ENCODE measurements around the gene PDGFD. TPM values are rescaled to one million over a fixed set of nuclear protein-coding genes. Genes with fewer than 3 reads are reported as not detected.

The PDGFD gene
- total and polyA plus RNA-seq, 2 experiments from 2014 or later, result 1.9 to 4.5 TPM

DNA sequence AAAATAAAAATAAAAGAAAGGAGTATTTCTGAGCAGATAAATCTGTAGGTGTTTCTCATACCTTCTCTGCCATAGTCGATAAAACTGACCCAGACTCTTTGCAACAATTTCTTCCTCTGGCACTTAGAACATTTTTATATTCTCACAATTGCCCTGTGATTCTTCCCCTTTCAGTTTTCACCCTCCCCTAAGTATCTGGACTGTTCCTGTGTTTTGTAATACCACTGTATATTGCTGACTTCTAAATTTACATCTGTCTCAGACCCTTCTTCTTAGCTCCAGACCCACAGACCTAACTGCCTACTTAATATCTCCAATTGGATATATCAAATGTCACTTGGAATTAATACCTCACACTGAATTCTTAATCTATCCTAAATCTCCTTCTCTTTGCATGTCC is 261.0 kb downstream of the PDGFD start (continued):
- TF ChIP-seq, protein P1, sequence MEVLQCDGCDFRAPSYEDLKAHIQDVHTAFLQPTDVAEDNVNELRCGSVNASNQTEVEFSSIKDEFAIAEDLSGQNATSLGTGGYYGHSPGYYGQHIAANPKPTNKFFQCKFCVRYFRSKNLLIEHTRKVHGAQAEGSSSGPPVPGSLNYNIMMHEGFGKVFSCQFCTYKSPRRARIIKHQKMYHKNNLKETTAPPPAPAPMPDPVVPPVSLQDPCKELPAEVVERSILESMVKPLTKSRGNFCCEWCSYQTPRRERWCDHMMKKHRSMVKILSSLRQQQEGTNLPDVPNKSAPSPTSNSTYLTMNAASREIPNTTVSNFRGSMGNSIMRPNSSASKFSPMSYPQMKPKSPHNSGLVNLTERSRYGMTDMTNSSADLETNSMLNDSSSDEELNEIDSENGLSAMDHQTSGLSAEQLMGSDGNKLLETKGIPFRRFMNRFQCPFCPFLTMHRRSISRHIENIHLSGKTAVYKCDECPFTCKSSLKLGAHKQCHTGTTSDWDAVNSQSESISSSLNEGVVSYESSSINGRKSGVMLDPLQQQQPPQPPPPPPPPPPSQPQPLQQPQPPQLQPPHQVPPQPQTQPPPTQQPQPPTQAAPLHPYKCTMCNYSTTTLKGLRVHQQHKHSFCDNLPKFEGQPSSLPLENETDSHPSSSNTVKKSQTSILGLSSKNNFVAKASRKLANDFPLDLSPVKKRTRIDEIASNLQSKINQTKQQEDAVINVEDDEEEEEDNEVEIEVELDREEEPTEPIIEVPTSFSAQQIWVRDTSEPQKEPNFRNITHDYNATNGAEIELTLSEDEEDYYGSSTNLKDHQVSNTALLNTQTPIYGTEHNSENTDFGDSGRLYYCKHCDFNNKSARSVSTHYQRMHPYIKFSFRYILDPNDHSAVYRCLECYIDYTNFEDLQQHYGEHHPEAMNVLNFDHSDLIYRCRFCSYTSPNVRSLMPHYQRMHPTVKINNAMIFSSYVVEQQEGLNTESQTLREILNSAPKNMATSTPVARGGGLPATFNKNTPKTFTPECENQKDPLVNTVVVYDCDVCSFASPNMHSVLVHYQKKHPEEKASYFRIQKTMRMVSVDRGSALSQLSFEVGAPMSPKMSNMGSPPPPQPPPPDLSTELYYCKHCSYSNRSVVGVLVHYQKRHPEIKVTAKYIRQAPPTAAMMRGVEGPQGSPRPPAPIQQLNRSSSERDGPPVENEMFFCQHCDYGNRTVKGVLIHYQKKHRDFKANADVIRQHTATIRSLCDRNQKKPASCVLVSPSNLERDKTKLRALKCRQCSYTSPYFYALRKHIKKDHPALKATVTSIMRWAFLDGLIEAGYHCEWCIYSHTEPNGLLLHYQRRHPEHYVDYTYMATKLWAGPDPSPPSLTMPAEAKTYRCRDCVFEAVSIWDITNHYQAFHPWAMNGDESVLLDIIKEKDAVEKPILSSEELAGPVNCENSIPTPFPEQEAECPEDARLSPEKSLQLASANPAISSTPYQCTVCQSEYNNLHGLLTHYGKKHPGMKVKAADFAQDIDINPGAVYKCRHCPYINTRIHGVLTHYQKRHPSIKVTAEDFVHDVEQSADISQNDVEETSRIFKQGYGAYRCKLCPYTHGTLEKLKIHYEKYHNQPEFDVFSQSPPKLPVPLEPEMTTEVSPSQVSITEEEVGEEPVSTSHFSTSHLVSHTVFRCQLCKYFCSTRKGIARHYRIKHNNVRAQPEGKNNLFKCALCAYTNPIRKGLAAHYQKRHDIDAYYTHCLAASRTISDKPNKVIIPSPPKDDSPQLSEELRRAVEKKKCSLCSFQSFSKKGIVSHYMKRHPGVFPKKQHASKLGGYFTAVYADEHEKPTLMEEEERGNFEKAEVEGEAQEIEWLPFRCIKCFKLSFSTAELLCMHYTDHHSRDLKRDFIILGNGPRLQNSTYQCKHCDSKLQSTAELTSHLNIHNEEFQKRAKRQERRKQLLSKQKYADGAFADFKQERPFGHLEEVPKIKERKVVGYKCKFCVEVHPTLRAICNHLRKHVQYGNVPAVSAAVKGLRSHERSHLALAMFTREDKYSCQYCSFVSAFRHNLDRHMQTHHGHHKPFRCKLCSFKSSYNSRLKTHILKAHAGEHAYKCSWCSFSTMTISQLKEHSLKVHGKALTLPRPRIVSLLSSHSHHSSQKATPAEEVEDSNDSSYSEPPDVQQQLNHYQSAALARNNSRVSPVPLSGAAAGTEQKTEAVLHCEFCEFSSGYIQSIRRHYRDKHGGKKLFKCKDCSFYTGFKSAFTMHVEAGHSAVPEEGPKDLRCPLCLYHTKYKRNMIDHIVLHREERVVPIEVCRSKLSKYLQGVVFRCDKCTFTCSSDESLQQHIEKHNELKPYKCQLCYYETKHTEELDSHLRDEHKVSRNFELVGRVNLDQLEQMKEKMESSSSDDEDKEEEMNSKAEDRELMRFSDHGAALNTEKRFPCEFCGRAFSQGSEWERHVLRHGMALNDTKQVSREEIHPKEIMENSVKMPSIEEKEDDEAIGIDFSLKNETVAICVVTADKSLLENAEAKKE (CRISPR knock-in tag; IDR thresholded peaks at IDR 0.05), result no peak

DNA sequence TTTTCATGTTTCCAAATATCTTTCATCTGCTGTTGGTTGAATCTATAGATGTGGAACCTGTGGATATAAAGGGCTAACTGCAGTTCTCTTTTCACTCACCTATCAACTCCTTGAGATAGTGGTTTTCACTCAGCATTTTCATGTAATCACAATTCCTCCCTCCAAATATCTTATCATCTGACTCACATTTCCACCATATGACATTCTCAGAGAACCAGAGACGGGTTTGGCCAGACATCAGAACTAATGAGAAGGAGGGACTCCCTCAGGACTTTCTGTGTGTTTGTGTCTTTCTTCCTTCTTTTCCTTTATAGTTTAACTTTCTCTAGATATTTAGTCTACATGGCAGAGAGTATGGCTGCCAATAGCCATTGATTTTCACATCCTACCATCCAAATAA is 262.3 kb downstream of the PDGFD start:
- Mint-ChIP-seq H3K27ac (no peak overlapping the region), H3K27me3 (ENCODE audit: insufficient read depth, low read depth, poor library complexity) (no peaks in the 10 kb centered on the region), H3K36me3 (ENCODE audit: low read depth) (no peaks in the 10 kb centered on the region), H3K9me3 (peaks cover 2% of the 10 kb centered on the region; the same call in 1 of the 3 replicates), H3K4me1 (no peaks in the 10 kb centered on the region), H3K4me3 (no peak overlapping the region)
- TF ChIP-seq STAT1 (IDR thresholded peaks at IDR 0.05; ENCODE audit: unreplicated experiment), result no peak
- no peak for TF ChIP-seq POLR2AphosphoS5 (IDR thresholded peaks at IDR 0.05; ENCODE audit: low read depth)
- no peak for TF ChIP-seq ZNF331 (CRISPR knock-in tag; IDR thresholded peaks at IDR 0.05; ENCODE audit: low read depth)
- TF ChIP-seq, protein P2, sequence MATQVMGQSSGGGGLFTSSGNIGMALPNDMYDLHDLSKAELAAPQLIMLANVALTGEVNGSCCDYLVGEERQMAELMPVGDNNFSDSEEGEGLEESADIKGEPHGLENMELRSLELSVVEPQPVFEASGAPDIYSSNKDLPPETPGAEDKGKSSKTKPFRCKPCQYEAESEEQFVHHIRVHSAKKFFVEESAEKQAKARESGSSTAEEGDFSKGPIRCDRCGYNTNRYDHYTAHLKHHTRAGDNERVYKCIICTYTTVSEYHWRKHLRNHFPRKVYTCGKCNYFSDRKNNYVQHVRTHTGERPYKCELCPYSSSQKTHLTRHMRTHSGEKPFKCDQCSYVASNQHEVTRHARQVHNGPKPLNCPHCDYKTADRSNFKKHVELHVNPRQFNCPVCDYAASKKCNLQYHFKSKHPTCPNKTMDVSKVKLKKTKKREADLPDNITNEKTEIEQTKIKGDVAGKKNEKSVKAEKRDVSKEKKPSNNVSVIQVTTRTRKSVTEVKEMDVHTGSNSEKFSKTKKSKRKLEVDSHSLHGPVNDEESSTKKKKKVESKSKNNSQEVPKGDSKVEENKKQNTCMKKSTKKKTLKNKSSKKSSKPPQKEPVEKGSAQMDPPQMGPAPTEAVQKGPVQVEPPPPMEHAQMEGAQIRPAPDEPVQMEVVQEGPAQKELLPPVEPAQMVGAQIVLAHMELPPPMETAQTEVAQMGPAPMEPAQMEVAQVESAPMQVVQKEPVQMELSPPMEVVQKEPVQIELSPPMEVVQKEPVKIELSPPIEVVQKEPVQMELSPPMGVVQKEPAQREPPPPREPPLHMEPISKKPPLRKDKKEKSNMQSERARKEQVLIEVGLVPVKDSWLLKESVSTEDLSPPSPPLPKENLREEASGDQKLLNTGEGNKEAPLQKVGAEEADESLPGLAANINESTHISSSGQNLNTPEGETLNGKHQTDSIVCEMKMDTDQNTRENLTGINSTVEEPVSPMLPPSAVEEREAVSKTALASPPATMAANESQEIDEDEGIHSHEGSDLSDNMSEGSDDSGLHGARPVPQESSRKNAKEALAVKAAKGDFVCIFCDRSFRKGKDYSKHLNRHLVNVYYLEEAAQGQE (IDR thresholded peaks at IDR 0.05; ENCODE audit: unreplicated experiment), result no peak
- TF ChIP-seq EZH2phosphoT487 (IDR thresholded peaks at IDR 0.05; ENCODE audit: unreplicated experiment), result no peak
- no peak for TF ChIP-seq ZNF114 (CRISPR knock-in tag; IDR thresholded peaks at IDR 0.05)
- Histone ChIP-seq H3K27me3 (ENCODE audit: insufficient read depth) (no peaks in the 10 kb centered on the region), H4K20me1 (replicated peaks; ENCODE audit: insufficient read depth) (no peaks in the 10 kb centered on the region), H3K4me3 (no peak overlapping the region), H3K4me2 (no peak overlapping the region), H3K36me3 (ENCODE audit: insufficient read depth) (no peaks in the 10 kb centered on the region), H3K27ac (ENCODE audit: low read depth) (no peak overlapping the region), H3K9me2 (ENCODE audit: insufficient read depth) (peaks cover 9% of the 10 kb centered on the region; the same call in 1 of the 2 replicates), H3K4me1 (ENCODE audit: insufficient read depth) (no peaks in the 10 kb centered on the region), H3K79me2 (replicated peaks; ENCODE audit: insufficient read depth) (no peaks in the 10 kb centered on the region), H2AFZ (no peak overlapping the region), H3F3A (replicated peaks; ENCODE audit: low read depth) (no peaks in the 10 kb centered on the region)
- ATAC-seq (no peak), DNase-seq (ENCODE audit: low spot score) (no peak)
